HEK293 (cell line): Measurements from ENCODE around the gene DDB1.

Source experiments
- PRDM6 ChIP-seq: fragments of 450-650 bp; formaldehyde crosslinking; IDR thresholded peaks from 2 replicates; pipeline ENCODE4 v1.5.1; 2017; ENCODE audit warnings: missing biosample characterization, missing genetic modification characterization
- SALL2 ChIP-seq: fragments of 450-650 bp; formaldehyde crosslinking; IDR thresholded peaks from 2 replicates; pipeline ENCODE4 v1.5.0; 2017; ENCODE audit warnings: missing biosample characterization, mild to moderate bottlenecking, missing genetic modification characterization, borderline replicate concordance
- YY1 ChIP-seq: fragments of 450-650 bp; formaldehyde crosslinking; IDR thresholded peaks from 2 replicates; pipeline ENCODE4 v1.5.1; 2018; ENCODE audit warnings: missing biosample characterization, missing genetic modification characterization
- ZBTB6 ChIP-seq: fragments of 450-650 bp; formaldehyde crosslinking; IDR thresholded peaks from 2 replicates; pipeline ENCODE4 v1.5.1; 2017; ENCODE audit warnings: missing biosample characterization, missing genetic modification characterization
- ZFP37 ChIP-seq: fragments of 450-650 bp; formaldehyde crosslinking; IDR thresholded peaks from 2 replicates; pipeline ENCODE4 v1.5.1; 2016; ENCODE audit warnings: missing biosample characterization, missing genetic modification characterization
- ZFP41 ChIP-seq: fragments of 450-650 bp; formaldehyde crosslinking; IDR thresholded peaks from 2 replicates; pipeline ENCODE4 v1.5.1; 2016; ENCODE audit warnings: missing biosample characterization, missing genetic modification characterization, borderline replicate concordance
- ZNF114 ChIP-seq: fragments of 450-650 bp; formaldehyde crosslinking; IDR thresholded peaks from 2 replicates; pipeline ENCODE4 v1.5.0; 2017; ENCODE audit warnings: missing biosample characterization, missing genetic modification characterization
- ZNF140 ChIP-seq: fragments of 450-650 bp; formaldehyde crosslinking; IDR thresholded peaks from 2 replicates; pipeline ENCODE4 v1.5.1; 2016; ENCODE audit warnings: missing biosample characterization, missing genetic modification characterization
- ZNF16 ChIP-seq: fragments of 450-650 bp; formaldehyde crosslinking; IDR thresholded peaks from 2 replicates; pipeline ENCODE4 v1.5.1; 2016; ENCODE audit warnings: low read depth, missing biosample characterization, missing genetic modification characterization
- ZNF175 ChIP-seq: fragments of 450-650 bp; formaldehyde crosslinking; IDR thresholded peaks from 2 replicates; pipeline ENCODE4 v1.5.1; 2016; ENCODE audit warnings: missing biosample characterization, missing genetic modification characterization
- ZNF202 ChIP-seq: fragments of 450-650 bp; formaldehyde crosslinking; IDR thresholded peaks from 2 replicates; pipeline ENCODE4 v1.5.1; 2016; ENCODE audit warnings: missing biosample characterization, missing genetic modification characterization, borderline replicate concordance
- ZNF266 ChIP-seq: fragments of 450-650 bp; formaldehyde crosslinking; IDR thresholded peaks from 2 replicates; pipeline ENCODE4 v1.5.1; 2016; ENCODE audit warnings: missing biosample characterization, missing genetic modification characterization, low read depth
- ZNF292 ChIP-seq: fragments of 450-650 bp; formaldehyde crosslinking; IDR thresholded peaks from 2 replicates; pipeline ENCODE4 v1.5.1; 2016; ENCODE audit warnings: low read depth, missing biosample characterization, missing genetic modification characterization, borderline replicate concordance
- ZNF302 ChIP-seq: fragments of 450-650 bp; formaldehyde crosslinking; IDR thresholded peaks from 2 replicates; pipeline ENCODE4 v1.5.1; 2016; ENCODE audit warnings: missing biosample characterization, missing genetic modification characterization, low read depth
- ZNF37A ChIP-seq: fragments of 450-650 bp; IDR thresholded peaks from 2 replicates; pipeline ENCODE4 v1.5.1; 2018; ENCODE audit warnings: missing biosample characterization, missing genetic modification characterization
- ZNF416 ChIP-seq: fragments of 450-650 bp; formaldehyde crosslinking; IDR thresholded peaks from 2 replicates; pipeline ENCODE4 v1.5.1; 2016; ENCODE audit warnings: missing biosample characterization, missing genetic modification characterization
- ZNF48 ChIP-seq: fragments of 450-650 bp; formaldehyde crosslinking; IDR thresholded peaks from 2 replicates; pipeline ENCODE4 v1.5.1; 2016; ENCODE audit warnings: missing biosample characterization, missing genetic modification characterization
- ZNF548 ChIP-seq: fragments of 450-650 bp; formaldehyde crosslinking; IDR thresholded peaks from 2 replicates; pipeline ENCODE4 v1.5.1; 2016; ENCODE audit warnings: missing biosample characterization, missing genetic modification characterization
- ZNF549 ChIP-seq: fragments of 450-650 bp; IDR thresholded peaks from 2 replicates; pipeline ENCODE4 v1.5.1; 2018; ENCODE audit warnings: missing biosample characterization, missing genetic modification characterization, mild to moderate bottlenecking, inconsistent platforms, moderate library complexity
- ZNF555 ChIP-seq: fragments of 450-650 bp; formaldehyde crosslinking; conservative IDR thresholded peaks from 2 replicates; pipeline ENCODE4 v1.5.1; 2017; ENCODE audit warnings: missing biosample characterization, mild to moderate bottlenecking, missing genetic modification characterization, inconsistent platforms
- ZNF600 ChIP-seq: fragments of 450-650 bp; formaldehyde crosslinking; IDR thresholded peaks from 2 replicates; pipeline ENCODE4 v1.5.1; 2016; ENCODE audit warnings: missing biosample characterization, missing genetic modification characterization
- ZNF610 ChIP-seq: fragments of 450-650 bp; formaldehyde crosslinking; IDR thresholded peaks from 2 replicates; pipeline ENCODE4 v1.5.1; 2016; ENCODE audit warnings: missing biosample characterization, missing genetic modification characterization, borderline replicate concordance
- ZNF626 ChIP-seq: fragments of 450-650 bp; sonication (Bioruptor Pico); formaldehyde crosslinking; IDR thresholded peaks from 2 replicates; pipeline ENCODE4 v1.5.1; 2018; ENCODE audit warnings: missing biosample characterization, missing genetic modification characterization, inconsistent platforms
- ZNF629 ChIP-seq: fragments of 450-650 bp; formaldehyde crosslinking; IDR thresholded peaks from 2 replicates; pipeline ENCODE4 v1.5.1; 2017; ENCODE audit warnings: missing biosample characterization, missing genetic modification characterization
- ZNF660 ChIP-seq: fragments of 450-650 bp; IDR thresholded peaks from 2 replicates; pipeline ENCODE4 v1.5.1; 2018; ENCODE audit warnings: missing biosample characterization, mild to moderate bottlenecking, missing genetic modification characterization
- ZNF704 ChIP-seq: fragments of 450-650 bp; formaldehyde crosslinking; IDR thresholded peaks from 2 replicates; pipeline ENCODE4 v1.5.1; 2016; ENCODE audit warnings: missing biosample characterization, missing genetic modification characterization
- ZNF837 ChIP-seq: fragments of 450-650 bp; formaldehyde crosslinking; IDR thresholded peaks from 2 replicates; pipeline ENCODE4 v1.5.1; 2016; ENCODE audit warnings: missing biosample characterization, missing genetic modification characterization
- TF ChIP-seq, protein P1 (sequence below): fragments of 450-650 bp; formaldehyde crosslinking; IDR thresholded peaks from 2 replicates; pipeline ENCODE4 v1.5.1; 2016; ENCODE audit warnings: missing biosample characterization, missing genetic modification characterization
- TF ChIP-seq, protein P2 (sequence below): fragments of 450-650 bp; formaldehyde crosslinking; IDR thresholded peaks from 2 replicates; pipeline ENCODE4 v1.5.1; 2016; ENCODE audit warnings: missing biosample characterization, missing genetic modification characterization
- TF ChIP-seq, protein P3 (sequence below): fragments of 450-650 bp; formaldehyde crosslinking; IDR thresholded peaks from 2 replicates; pipeline ENCODE4 v1.5.1; 2016; ENCODE audit warnings: missing biosample characterization, missing genetic modification characterization, low read depth

DDB1 gene

GRCh38 chr11:61332797-61333549, at the start of gene DDB1, which contains the start of gene TKFC (continued):
- TF ChIP-seq, protein P1, sequence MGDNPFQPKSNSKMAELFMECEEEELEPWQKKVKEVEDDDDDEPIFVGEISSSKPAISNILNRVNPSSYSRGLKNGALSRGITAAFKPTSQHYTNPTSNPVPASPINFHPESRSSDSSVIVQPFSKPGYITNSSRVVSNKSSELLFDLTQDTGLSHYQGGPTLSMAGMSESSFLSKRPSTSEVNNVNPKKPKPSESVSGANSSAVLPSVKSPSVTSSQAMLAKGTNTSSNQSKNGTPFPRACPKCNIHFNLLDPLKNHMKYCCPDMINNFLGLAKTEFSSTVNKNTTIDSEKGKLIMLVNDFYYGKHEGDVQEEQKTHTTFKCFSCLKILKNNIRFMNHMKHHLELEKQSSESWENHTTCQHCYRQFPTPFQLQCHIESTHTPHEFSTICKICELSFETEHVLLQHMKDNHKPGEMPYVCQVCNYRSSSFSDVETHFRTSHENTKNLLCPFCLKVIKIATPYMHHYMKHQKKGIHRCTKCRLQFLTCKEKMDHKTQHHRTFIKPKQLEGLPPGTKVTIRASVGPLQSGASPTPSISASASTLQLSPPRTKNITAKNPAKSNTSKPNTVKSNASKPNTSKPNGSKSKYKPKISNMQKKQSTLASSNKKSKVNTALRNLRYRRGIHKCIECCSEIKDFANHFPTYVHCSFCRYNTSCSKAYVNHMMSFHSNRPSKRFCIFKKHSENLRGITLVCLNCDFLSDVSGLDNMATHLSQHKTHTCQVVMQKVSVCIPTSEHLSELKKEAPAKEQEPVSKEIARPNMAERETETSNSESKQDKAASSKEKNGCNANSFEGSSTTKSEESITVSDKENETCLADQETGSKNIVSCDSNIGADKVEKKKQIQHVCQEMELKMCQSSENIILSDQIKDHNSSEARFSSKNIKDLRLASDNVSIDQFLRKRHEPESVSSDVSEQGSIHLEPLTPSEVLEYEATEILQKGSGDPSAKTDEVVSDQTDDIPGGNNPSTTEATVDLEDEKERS (tag by site-specific recombination), result no peak
- no peak for TF ChIP-seq ZNF202
- TF ChIP-seq, protein P2, sequence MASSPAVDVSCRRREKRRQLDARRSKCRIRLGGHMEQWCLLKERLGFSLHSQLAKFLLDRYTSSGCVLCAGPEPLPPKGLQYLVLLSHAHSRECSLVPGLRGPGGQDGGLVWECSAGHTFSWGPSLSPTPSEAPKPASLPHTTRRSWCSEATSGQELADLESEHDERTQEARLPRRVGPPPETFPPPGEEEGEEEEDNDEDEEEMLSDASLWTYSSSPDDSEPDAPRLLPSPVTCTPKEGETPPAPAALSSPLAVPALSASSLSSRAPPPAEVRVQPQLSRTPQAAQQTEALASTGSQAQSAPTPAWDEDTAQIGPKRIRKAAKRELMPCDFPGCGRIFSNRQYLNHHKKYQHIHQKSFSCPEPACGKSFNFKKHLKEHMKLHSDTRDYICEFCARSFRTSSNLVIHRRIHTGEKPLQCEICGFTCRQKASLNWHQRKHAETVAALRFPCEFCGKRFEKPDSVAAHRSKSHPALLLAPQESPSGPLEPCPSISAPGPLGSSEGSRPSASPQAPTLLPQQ (tag by site-specific recombination), result peak; percentile 41; the same call in 1 of the 2 replicates
- no peak for TF ChIP-seq ZNF548 (tag by site-specific recombination)
- no peak for TF ChIP-seq ZNF549 (tag by site-specific recombination)
- TF ChIP-seq ZNF140 (tag by site-specific recombination), result no peak
- TF ChIP-seq ZNF837, result no peak
- TF ChIP-seq SALL2 (tag by site-specific recombination), result no peak
- TF ChIP-seq ZNF292, result no peak
- no peak for TF ChIP-seq ZNF555 (tag by site-specific recombination)
- TF ChIP-seq ZNF48 (tag by site-specific recombination), result no peak
- no peak for TF ChIP-seq ZNF610
- no peak for TF ChIP-seq ZFP41 (tag by site-specific recombination)
- peak; percentile 54; the same call in 1 of the 2 replicates for TF ChIP-seq ZNF660 (tag by site-specific recombination)
- TF ChIP-seq ZNF626 (tag by site-specific recombination), result no peak
- TF ChIP-seq ZNF16 (tag by site-specific recombination), result no peak
- TF ChIP-seq ZNF600, result no peak
- TF ChIP-seq ZNF302 (tag by site-specific recombination), result no peak
- TF ChIP-seq ZNF704, result no peak
- TF ChIP-seq PRDM6 (tag by site-specific recombination), result no peak
- no peak for TF ChIP-seq YY1 (tag by site-specific recombination)
- peak; percentile 65 for TF ChIP-seq ZNF37A (tag by site-specific recombination)
- TF ChIP-seq ZNF416 (tag by site-specific recombination), result no peak
- 0 out of 2 replicates have a peak, but pooled peaks have one; percentile 27 for TF ChIP-seq ZFP37 (tag by site-specific recombination)
- TF ChIP-seq ZBTB6 (tag by site-specific recombination), result no peak
- TF ChIP-seq ZNF266 (tag by site-specific recombination), result no peak
- TF ChIP-seq, protein P3, sequence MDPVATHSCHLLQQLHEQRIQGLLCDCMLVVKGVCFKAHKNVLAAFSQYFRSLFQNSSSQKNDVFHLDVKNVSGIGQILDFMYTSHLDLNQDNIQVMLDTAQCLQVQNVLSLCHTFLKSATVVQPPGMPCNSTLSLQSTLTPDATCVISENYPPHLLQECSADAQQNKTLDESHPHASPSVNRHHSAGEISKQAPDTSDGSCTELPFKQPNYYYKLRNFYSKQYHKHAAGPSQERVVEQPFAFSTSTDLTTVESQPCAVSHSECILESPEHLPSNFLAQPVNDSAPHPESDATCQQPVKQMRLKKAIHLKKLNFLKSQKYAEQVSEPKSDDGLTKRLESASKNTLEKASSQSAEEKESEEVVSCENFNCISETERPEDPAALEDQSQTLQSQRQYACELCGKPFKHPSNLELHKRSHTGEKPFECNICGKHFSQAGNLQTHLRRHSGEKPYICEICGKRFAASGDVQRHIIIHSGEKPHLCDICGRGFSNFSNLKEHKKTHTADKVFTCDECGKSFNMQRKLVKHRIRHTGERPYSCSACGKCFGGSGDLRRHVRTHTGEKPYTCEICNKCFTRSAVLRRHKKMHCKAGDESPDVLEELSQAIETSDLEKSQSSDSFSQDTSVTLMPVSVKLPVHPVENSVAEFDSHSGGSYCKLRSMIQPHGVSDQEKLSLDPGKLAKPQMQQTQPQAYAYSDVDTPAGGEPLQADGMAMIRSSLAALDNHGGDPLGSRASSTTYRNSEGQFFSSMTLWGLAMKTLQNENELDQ (tag by site-specific recombination), result no peak
- peak; percentile 40; the same call in 1 of the 2 replicates for TF ChIP-seq ZNF629 (tag by site-specific recombination)
- TF ChIP-seq ZNF114 (tag by site-specific recombination), result no peak
- TF ChIP-seq ZNF175 (tag by site-specific recombination), result no peak
